CD14-positive monocyte (primary cell): ENCODE results near the gene MAST2. TPM values are rescaled to one million over a fixed set of nuclear protein-coding genes. Genes with fewer than 3 reads are reported as not detected.

Source experiments
- DNase-seq, 3 donors: peaks; one replicate each; pipeline ENCODE4 v3.0.0-alpha.2; 2011 to 2022
- H2AFZ ChIP-seq: 2 replicates; pipeline ENCODE4 v1.6.0; 2012; ENCODE audit warnings: mild to moderate bottlenecking, low read depth, low read length, inconsistent platforms; ENCODE audit not compliant: insufficient read depth, poor library complexity, severe bottlenecking
- H3K27ac ChIP-seq, 2 donors: 1 replicate in 1 of 2; 2 replicates in 1 of 2; pipeline ENCODE4 v1.5.1; 2012 to 2013; ENCODE audit warnings: low read length in 2 of 2, control low read depth in 1 of 2, inconsistent platforms in 1 of 2, low read depth in 1 of 2, mild to moderate bottlenecking in 1 of 2
- H3K27me3 ChIP-seq, 2 donors: one replicate each; pipeline versions ENCODE4 v1.6.0 to v1.6.1; 2011 to 2013; ENCODE audit warnings: low read length in 2 of 2; ENCODE audit not compliant: control insufficient read depth in 2 of 2, insufficient read depth in 2 of 2
- H3K36me3 ChIP-seq, 2 donors: replicated peaks in 1 of 2; 1 replicate in 1 of 2; 2 replicates in 1 of 2; pipeline versions ENCODE4 v1.5.1 to v1.6.1; 2012 to 2013; ENCODE audit warnings: low read length in 2 of 2, control low read depth in 1 of 2, inconsistent platforms in 1 of 2, mild to moderate bottlenecking in 1 of 2; ENCODE audit not compliant: insufficient read depth in 2 of 2, control insufficient read depth in 1 of 2
- H3K4me1 ChIP-seq, 2 donors: 1 replicate in 1 of 2; 2 replicates in 1 of 2; pipeline versions ENCODE4 v1.5.1 to v1.6.1; 2012 to 2013; ENCODE audit warnings: low read length in 2 of 2, control low read depth in 1 of 2, inconsistent platforms in 1 of 2, mild to moderate bottlenecking in 1 of 2, moderate library complexity in 1 of 2; ENCODE audit not compliant: insufficient read depth in 2 of 2, control insufficient read depth in 1 of 2
- H3K4me2 ChIP-seq: replicated peaks from 2 replicates; pipeline ENCODE3; 2012; ENCODE audit warnings: low read length, moderate library complexity, mild to moderate bottlenecking; ENCODE audit not compliant: poor library complexity, severe bottlenecking; ENCODE audit errors: extremely low read depth
- H3K4me3 ChIP-seq, 3 experiments: fragments of 200-600 bp in 1 of 3; sonication (generic) in 1 of 3; replicated peaks in 1 of 3; 1 replicate in 2 of 3; 2 replicates in 1 of 3; pipeline ENCODE4 v1.5.1; 2011 to 2013; ENCODE audit warnings: low read length in 3 of 3, mild to moderate bottlenecking in 3 of 3, control low read depth in 2 of 3, low read depth in 2 of 3, inconsistent platforms in 1 of 3, moderate library complexity in 1 of 3
- H3K79me2 ChIP-seq: 2 replicates; pipeline ENCODE4 v1.6.0; 2012; ENCODE audit warnings: mild to moderate bottlenecking, control low read depth, inconsistent platforms, low read length, moderate library complexity; ENCODE audit not compliant: insufficient read depth
- H3K9ac ChIP-seq: 2 replicates; pipeline ENCODE4 v1.6.0; 2017; ENCODE audit warnings: low read length, mild to moderate bottlenecking; ENCODE audit not compliant: insufficient read depth, poor library complexity, severe bottlenecking
- H3K9me3 ChIP-seq, 2 donors: replicated peaks in 1 of 2; 1 replicate in 1 of 2; 2 replicates in 1 of 2; pipeline versions ENCODE4 v1.5.1 to v1.6.1; 2012 to 2013; ENCODE audit warnings: low read length in 2 of 2, control low read depth in 1 of 2; ENCODE audit not compliant: control insufficient read depth in 1 of 2, insufficient read depth in 1 of 2
- H4K20me1 ChIP-seq: 2 replicates; pipeline ENCODE4 v1.6.0; 2012; ENCODE audit warnings: mild to moderate bottlenecking, low read length, control low read depth, moderate library complexity; ENCODE audit not compliant: insufficient read depth
- H3K27ac Mint-ChIP-seq, 7 donors: one replicate each; pipeline ENCODE4 v1.8.0; 2020; ENCODE audit warnings: mild to moderate bottlenecking in 7 of 7, mixed read lengths in 7 of 7, moderate library complexity in 6 of 7, inconsistent platforms in 2 of 7
- H3K27me3 Mint-ChIP-seq, 3 donors: one replicate each; pipeline ENCODE4 v1.8.0; 2021 to 2022; ENCODE audit warnings: low read depth in 3 of 3, mild to moderate bottlenecking in 3 of 3, mixed read lengths in 3 of 3, moderate library complexity in 3 of 3, inconsistent platforms in 1 of 3
- H3K36me3 Mint-ChIP-seq, 2 donors: one replicate each; pipeline ENCODE4 v1.8.0; 2020; ENCODE audit warnings: mixed read lengths in 2 of 2, inconsistent platforms in 1 of 2, mild to moderate bottlenecking in 1 of 2
- H3K4me1 Mint-ChIP-seq: one replicate; pipeline ENCODE4 v1.8.0; 2020; ENCODE audit warnings: mild to moderate bottlenecking, mixed read lengths
- H3K4me3 Mint-ChIP-seq, 2 donors: one replicate each; pipeline ENCODE4 v1.8.0; 2020; ENCODE audit warnings: mild to moderate bottlenecking in 2 of 2, mixed read lengths in 2 of 2, moderate library complexity in 1 of 2
- H3K9me3 Mint-ChIP-seq, 7 donors: one replicate each; pipeline ENCODE4 v1.8.0; 2020 to 2022; ENCODE audit warnings: mixed read lengths in 7 of 7, mild to moderate bottlenecking in 6 of 7, moderate library complexity in 6 of 7, inconsistent platforms in 2 of 7
- WGBS: methylation state at CpG from one replicate; pipeline ENCODE4 v1.1.5; 2013; ENCODE audit warnings: missing lambda C conversion rate; ENCODE audit not compliant: insufficient coverage; 5-methylcytosine and 5-hydroxymethylcytosine counted together
- intact Hi-C, 2 donors: fragments of 100-400 bp; cut with micrococcal nuclease; formaldehyde crosslinking; loops; one replicate each; pipeline versions ENCODE4 v1.15.0 to v1.15.1; 2023
- polyA plus RNA-seq, 3 donors: library from polyadenylated mRNA; depleted of rRNA in 1 of 3; unstranded in 2 of 3; stranded (reverse) in 1 of 3; fragments of 300-500 nt in 2 of 3; fragments of >200 nt in 1 of 3; fragmentation: Illumina TruSeq in 2 of 3; gene quantifications; 1 replicate in 2 of 3; 2 replicates in 1 of 3; pipeline ENCODE4 v1.2.3, GENCODE V29; 2012 to 2021
- TF ChIP-seq, protein P1 (sequence below): fragments of 200-600 bp; IDR thresholded peaks from one replicate; pipeline ENCODE4 v1.8.0; 2022; ENCODE audit warnings: antibody characterized with exemption, mild to moderate bottlenecking

Gene MAST2
- polyA plus RNA-seq, 3 donors, result 1.0 to 7.2 (median 2.5) TPM

DNA sequence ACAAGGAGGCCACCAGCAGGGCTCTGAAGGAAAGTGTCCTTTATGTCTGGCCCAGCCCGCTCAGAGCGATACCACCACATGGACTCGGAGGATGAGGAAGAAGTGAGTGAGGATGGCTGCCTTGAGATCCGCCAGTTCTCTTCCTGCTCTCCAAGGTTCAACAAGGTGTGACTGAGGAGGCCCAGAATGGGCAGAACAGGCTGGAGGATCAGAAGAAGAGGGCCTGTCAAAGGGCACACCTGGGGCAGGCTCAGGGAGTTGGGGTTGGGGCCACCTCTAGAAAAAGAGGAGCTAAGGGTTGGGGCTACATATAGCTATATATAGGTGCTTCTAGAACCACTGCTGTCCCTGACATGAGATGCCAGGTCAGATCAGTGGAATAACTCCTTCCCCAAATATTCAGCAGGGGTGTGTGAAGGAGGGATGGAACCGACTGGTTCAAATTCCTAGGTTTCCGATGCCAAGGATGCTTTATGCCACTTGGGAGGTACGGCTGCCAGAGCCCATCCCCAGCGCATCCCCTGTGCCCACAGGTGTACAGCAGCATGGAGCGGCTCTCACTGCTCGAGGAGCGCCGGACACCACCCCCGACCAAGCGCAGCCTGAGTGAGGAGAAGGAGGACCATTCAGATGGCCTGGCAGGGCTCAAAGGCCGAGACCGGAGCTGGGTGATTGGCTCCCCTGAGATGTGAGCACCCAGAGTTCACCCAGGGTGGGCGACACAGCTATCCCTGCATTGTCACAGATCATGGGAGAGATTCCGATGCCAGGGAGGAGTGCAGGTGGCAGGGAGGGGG is 226.9 kb downstream of the MAST2 start:
- no peak overlapping the region for H2AFZ ChIP-seq
- no peaks in the 10 kb centered on the region for H3K9me3 Mint-ChIP-seq
- no peak overlapping the region for H3K9ac ChIP-seq
- TF ChIP-seq, protein P1, sequence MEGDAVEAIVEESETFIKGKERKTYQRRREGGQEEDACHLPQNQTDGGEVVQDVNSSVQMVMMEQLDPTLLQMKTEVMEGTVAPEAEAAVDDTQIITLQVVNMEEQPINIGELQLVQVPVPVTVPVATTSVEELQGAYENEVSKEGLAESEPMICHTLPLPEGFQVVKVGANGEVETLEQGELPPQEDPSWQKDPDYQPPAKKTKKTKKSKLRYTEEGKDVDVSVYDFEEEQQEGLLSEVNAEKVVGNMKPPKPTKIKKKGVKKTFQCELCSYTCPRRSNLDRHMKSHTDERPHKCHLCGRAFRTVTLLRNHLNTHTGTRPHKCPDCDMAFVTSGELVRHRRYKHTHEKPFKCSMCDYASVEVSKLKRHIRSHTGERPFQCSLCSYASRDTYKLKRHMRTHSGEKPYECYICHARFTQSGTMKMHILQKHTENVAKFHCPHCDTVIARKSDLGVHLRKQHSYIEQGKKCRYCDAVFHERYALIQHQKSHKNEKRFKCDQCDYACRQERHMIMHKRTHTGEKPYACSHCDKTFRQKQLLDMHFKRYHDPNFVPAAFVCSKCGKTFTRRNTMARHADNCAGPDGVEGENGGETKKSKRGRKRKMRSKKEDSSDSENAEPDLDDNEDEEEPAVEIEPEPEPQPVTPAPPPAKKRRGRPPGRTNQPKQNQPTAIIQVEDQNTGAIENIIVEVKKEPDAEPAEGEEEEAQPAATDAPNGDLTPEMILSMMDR, result no peak
- intact Hi-C loops, result no loop called here
- H3K4me3 ChIP-seq, result no peak overlapping the region
- H4K20me1 ChIP-seq, result no peaks in the 10 kb centered on the region
- no peak overlapping the region for H3K27ac ChIP-seq
- peak overlapping the region in 2 of 7 donors; percentile 15 to 58 for H3K27ac Mint-ChIP-seq
- DNase-seq, result no peak
- no peaks in the 10 kb centered on the region for H3K27me3 Mint-ChIP-seq
- H3K4me2 ChIP-seq, result no peak overlapping the region
- H3K27me3 ChIP-seq, result no peaks in the 10 kb centered on the region
- no peaks in the 10 kb centered on the region for H3K4me1 Mint-ChIP-seq
- H3K9me3 ChIP-seq, result no peaks in the 10 kb centered on the region
- 97% methylated on average over 16 of the region's 18 CpGs for WGBS
- H3K4me1 ChIP-seq, result no peaks in the 10 kb centered on the region
- H3K36me3 Mint-ChIP-seq, result peaks cover 58 to 63% of the 10 kb centered on the region in 2 donors
- no peak overlapping the region for H3K4me3 Mint-ChIP-seq
- H3K79me2 ChIP-seq, result no peaks in the 10 kb centered on the region
- H3K36me3 ChIP-seq, result peaks cover 40 to 54% of the 10 kb centered on the region in 2 donors

DNA sequence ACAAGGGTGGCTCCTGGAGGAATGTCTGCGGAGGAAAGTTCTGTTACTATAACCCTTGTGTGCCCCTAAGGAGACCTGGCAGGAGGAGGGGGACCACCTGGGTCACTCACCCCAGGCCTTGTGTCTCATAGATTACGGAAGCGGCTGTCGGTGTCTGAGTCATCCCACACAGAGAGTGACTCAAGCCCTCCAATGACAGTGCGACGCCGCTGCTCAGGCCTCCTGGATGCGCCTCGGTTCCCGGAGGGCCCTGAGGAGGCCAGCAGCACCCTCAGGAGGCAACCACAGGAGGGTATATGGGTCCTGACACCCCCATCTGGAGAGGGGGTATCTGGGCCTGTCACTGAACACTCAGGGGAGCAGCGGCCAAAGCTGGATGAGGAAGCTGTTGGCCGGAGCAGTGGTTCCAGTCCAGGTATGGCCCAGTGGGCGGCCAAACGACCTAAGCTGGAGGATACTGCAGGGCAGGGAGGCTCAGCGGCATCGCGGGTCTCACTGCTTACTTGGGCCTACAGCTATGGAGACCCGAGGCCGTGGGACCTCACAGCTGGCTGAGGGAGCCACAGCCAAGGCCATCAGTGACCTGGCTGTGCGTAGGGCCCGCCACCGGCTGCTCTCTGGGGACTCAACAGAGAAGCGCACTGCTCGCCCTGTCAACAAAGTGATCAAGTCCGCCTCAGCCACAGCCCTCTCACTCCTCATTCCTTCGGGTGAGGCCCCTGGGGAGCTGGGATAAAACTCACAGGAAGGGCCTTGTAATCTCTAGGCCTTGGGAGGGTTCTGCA is 227.7 kb downstream of the MAST2 start:
- H3K27ac ChIP-seq, result no peak overlapping the region
- H3K27me3 Mint-ChIP-seq, result no peaks in the 10 kb centered on the region
- no peak for DNase-seq
- no peaks in the 10 kb centered on the region for H3K9me3 Mint-ChIP-seq
- no peaks in the 10 kb centered on the region for H3K27me3 ChIP-seq
- no peak overlapping the region for H3K4me3 Mint-ChIP-seq
- H3K27ac Mint-ChIP-seq, result peak overlapping the region in 1 of 7 donors; percentile 52
- no peaks in the 10 kb centered on the region for H3K4me1 Mint-ChIP-seq
- TF ChIP-seq, protein P1, result no peak
- H3K4me3 ChIP-seq, result no peak overlapping the region
- no peaks in the 10 kb centered on the region for H3K4me1 ChIP-seq
- H3K36me3 Mint-ChIP-seq, result peaks cover 58 to 63% of the 10 kb centered on the region in 2 donors
- peaks cover 40 to 54% of the 10 kb centered on the region in 2 donors for H3K36me3 ChIP-seq
- 98% methylated on average over 21 of the region's 26 CpGs for WGBS
- intact Hi-C loops, result no loop called here
- H2AFZ ChIP-seq, result no peak overlapping the region
- H3K4me2 ChIP-seq, result no peak overlapping the region
- no peak overlapping the region for H3K9ac ChIP-seq
- no peaks in the 10 kb centered on the region for H4K20me1 ChIP-seq
- no peaks in the 10 kb centered on the region for H3K9me3 ChIP-seq
- H3K79me2 ChIP-seq, result no peaks in the 10 kb centered on the region
